Astrocyte of the spinal cord (primary cell): Measurements from ENCODE around the gene AKAP9.
A peak's percentile ranks its signal among the peaks of the same experiment; 100 is the strongest.
"Not testable (repeated sequence)": the region's sequence is repeated elsewhere in the genome, so short reads cannot be mapped to it uniquely, and the experiment has no call there.

Experiments used
- DNase-seq: peaks from one replicate; pipeline ENCODE4 v3.0.0; 2011; ENCODE audit warnings: low read depth, low spot score
- H3K4me3 ChIP-seq: 2 replicates; pipeline ENCODE4 v1.5.1; 2011; ENCODE audit warnings: low read depth, mild to moderate bottlenecking, low read length, moderate library complexity
- in situ Hi-C: cut with HindIII; loops from 2 replicates; pipeline ENCODE4 v1.10.0; 2017; ENCODE audit warnings: low sequenced_read_pairs
- TF ChIP-seq, protein P1 (sequence below): IDR thresholded peaks from 2 replicates; pipeline ENCODE4 v1.5.1; 2012; ENCODE audit warnings: low read depth, mild to moderate bottlenecking, low read length, inconsistent platforms

AKAP9 gene

DNA sequence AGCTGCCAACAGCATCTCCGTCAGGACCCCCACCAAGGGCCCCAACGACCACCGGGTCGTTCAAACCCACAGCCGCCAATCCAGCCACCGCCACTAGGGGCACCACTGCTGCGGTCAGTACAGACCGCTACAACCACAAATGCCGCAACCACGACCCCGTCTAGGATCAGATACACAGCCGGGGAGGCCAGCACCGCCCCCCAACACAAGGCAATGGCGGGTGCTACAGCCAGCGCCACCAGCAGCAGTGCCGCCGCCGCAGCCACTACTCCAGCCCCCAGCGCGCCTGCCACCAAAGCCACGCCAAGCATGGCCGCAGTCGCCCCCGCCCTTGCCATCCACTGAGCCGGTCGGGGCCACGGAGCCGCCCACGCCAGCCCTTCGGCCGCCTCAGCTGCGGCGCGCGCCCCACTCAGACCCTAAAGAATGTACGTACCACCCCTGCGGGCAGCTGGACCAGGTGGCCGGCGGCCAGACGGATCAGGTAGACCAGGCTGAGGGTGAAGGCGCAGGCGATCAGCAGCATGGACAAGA lies 193.1 kb downstream of the AKAP9 start:
- TF ChIP-seq, protein P1, sequence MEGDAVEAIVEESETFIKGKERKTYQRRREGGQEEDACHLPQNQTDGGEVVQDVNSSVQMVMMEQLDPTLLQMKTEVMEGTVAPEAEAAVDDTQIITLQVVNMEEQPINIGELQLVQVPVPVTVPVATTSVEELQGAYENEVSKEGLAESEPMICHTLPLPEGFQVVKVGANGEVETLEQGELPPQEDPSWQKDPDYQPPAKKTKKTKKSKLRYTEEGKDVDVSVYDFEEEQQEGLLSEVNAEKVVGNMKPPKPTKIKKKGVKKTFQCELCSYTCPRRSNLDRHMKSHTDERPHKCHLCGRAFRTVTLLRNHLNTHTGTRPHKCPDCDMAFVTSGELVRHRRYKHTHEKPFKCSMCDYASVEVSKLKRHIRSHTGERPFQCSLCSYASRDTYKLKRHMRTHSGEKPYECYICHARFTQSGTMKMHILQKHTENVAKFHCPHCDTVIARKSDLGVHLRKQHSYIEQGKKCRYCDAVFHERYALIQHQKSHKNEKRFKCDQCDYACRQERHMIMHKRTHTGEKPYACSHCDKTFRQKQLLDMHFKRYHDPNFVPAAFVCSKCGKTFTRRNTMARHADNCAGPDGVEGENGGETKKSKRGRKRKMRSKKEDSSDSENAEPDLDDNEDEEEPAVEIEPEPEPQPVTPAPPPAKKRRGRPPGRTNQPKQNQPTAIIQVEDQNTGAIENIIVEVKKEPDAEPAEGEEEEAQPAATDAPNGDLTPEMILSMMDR: peak; percentile 87
- in situ Hi-C loops: no loop called here
- DNase-seq: peak; percentile 61
- H3K4me3 ChIP-seq: peak overlapping the region; percentile 82

GRCh38 chr7:92134271-92135051 lies 193.8 kb downstream of the AKAP9 start, which contains the start of gene CYP51A1:
TSS of gene CYP51A1 (minus strand) at chr7:92134477. CDS start at chr7:92134364, 113 bp downstream.
- peak within 1 kb of the TSS; percentile 82 for H3K4me3 ChIP-seq
- DNase-seq: peak; percentile 97
- TF ChIP-seq, protein P1: peak; percentile 2
- in situ Hi-C loops: no loop called here

- H3K4me3 ChIP-seq: peak overlapping the region; percentile 82
- TF ChIP-seq, protein P1: no peak
- no peak for DNase-seq
- in situ Hi-C loops: no loop called here
These were observed 194.6 kb downstream of the AKAP9 start for GRCh38 chr7:92135052-92135889.

DNA sequence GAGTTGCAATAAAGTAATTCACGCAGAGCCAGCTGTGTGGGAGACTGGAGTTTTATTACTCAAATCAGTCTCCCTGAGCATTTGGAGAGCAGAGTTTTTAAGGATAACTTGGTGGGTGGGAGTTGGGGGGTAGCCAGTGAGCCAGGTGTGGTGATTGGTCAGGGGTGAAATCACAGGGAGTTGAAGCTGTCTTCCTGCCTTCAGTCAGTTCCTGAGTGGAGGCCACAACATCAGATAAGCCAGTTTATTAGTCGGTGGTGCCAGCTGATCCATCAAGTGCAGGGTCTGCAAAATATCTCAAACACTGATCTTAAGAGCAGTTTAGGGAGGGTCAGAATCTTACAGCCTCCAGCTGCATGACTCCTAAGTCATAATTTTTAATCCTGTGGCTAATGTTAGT lies 196.9 kb downstream of the AKAP9 start:
- TF ChIP-seq, protein P1: no peak
- H3K4me3 ChIP-seq: no peak overlapping the region
- DNase-seq: no peak
- in situ Hi-C loops: no loop called here

DNA sequence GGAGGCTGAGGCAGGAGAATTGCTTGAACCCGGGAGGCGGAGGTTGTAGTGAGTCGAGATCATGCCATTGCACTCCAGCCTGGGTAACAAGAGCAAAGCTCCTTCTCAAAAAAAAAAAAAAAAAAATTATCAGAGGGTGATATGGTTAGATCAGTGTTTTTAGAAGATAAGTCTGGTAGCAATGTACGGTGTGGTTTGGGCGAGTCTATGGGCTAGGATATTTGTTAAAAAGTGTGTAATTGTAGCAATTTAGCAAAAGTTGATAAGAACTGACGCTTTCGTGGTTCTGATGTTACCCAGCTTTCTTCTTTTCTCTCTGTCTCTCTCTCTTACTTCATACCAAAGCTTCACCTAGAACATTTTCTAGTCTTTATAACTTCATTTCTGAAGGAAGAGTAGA lies 200.5 kb downstream of the AKAP9 start:
- TF ChIP-seq, protein P1: no peak
- in situ Hi-C loops: no loop called here
- H3K4me3 ChIP-seq: no peak overlapping the region
- DNase-seq: no peak

DNA sequence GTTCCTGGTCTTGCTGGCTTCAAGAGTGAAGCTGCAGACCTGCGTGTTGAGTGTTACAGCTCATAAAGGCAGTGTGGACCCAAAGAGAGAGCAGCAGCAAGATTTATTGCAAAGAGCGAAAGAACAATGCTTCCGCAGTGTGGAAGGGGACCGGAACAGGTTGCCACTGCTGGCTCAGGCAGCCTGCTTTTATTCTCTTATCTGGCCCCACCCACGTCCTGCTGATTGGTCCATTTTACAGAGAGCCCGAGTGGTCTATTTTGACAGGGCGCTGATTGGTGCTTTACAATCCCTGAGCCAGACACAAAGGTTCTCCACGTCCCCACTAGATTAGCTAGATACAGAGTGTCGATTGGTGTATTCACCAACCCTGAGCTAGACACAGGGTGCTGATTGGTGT lies 202.1 kb downstream of the AKAP9 start:
- DNase-seq, in situ Hi-C loops, H3K4me3 ChIP-seq: not testable (repeated sequence)

DNA sequence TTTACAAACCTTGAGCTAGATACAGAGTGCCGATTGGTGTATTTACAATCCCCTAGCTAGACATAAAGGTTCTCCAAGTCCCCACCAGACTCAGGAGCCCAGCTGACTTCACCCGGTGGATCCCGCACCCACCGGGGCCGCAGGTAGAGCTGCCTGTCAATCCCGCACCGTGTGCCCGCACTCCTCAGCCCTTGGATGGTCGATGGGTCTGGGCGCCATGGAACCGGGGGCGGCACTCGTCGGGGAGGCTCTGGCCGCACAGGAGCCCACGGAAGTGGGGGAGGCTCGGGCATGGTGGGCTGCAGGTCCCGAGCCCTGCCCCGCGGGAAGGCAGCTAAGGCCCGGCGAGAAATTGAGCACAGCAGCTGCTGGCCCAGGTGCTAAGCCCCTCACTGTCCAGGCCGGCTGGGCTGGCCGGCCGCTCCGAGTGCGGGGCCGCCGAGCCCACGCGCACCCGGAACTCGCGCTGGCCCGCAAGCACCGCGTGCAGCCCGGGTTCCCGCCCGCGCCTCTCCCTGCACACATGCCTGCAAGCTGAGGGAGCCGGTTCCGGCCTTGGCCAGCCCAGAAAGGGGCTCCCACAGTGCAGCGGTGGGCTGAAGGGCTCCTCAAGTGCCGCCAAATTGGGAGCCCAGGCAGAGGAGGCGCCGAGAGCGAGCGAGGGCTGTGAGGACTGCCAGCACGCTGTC lies 202.7 kb downstream of the AKAP9 start:
- DNase-seq, in situ Hi-C loops, H3K4me3 ChIP-seq: not testable (repeated sequence)
